ENCODE results near the gene VPS41.

The VPS41 gene

DNA sequence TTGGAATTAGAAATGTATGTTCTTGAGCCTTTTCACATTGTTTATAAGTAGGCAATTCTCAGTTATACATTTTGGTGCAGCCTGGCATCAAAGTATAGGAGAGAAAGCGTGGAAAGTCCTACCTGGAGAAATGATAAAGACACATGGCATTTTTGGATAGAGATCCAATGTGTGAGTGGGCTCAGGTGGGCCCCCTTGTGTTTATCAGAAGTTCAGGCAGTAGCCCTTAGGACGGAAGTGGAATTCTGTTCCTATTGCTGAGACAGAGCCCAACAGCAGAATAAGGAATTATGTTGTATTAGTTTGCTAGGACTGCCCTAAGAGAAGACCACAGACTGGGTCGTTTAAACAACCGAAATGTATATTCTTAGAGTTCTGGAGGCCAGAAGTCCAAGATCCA is 192.6 kb downstream of the VPS41 start:
- DNase-seq, result no peak

DNA sequence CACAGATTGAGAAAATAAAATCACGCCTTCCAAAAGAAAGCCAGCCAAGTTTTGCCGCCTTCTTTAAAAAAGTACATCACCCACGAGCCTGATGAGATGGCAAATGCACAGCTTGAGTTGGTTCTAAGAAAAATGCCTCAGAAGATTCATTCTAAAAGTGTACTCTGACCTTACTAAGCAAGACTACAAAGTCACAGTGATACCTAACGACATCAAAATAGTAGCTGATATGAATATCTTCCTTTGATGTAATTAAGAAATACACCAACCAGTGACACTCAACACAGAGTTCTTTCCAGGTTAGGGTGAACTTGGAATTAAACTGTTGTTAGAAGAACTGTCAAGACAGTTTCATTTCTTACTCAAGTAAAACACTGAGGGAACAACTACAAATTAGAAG is 199.9 kb downstream of the VPS41 start:
- DNase-seq, result no peak

DNA sequence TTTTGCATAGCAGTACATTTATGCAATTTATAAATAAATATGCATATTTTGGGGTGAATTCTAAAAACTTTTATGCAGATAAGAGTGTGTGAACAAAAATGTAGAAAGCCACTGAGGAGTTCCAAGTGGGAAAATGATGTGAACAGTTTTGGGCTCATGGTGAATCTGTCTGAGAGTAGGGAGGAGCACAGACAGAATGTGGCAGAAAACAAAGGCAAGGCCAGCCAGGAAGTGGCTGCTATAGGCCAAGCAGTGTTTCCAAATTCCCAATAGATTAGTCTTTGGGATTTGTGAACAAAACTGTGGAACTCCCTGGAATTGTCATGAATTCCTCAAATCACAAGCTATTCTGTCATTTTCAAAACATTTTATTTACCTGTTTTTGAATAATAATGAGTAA is 204.2 kb downstream of the VPS41 start:
- DNase-seq, result no peak

DNA sequence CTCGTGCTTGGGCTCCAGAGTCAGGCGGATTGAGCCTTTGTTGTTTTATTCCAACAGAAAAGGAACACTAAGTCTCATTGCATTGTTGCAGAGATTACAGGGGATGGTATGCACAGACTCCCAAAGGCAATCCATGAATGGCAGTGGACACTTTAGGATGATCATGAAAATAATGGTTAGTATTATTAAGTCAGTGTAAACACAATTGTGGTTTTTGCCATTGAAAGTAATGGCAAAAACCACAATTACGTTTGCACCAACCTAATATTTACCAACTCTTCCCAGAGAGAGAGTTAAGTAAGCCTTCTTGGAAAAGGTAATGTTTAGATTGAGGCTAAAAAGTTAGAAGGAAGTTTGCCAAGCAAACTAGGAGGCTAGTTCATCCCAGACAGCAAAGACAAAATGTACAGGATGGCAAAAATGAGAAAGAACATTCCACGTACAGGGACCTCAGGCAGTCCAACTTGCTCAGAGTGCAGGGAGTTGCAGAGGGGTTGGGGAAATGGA is 204.9 kb downstream of the VPS41 start:
- DNase-seq, result no peak

DNA sequence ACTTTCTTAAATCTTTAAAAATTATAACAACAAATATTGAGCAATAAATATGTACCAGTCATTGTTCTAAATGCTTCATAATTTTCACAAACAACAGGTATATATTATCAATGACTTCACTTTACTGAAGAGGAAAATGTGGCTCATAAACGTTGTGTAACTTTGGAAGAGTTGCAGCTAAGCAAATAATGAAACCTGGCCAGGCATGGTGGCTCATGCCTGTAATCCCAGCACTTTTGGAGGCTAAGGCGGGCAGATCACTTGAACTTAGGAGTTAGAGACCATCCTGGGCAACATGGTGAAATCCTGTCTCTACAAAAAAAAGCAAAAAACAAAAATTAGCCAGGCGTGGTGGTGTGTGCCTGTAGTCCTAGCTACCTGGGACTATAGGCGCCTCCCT is 205.9 kb downstream of the VPS41 start:
- no peak for DNase-seq

DNA sequence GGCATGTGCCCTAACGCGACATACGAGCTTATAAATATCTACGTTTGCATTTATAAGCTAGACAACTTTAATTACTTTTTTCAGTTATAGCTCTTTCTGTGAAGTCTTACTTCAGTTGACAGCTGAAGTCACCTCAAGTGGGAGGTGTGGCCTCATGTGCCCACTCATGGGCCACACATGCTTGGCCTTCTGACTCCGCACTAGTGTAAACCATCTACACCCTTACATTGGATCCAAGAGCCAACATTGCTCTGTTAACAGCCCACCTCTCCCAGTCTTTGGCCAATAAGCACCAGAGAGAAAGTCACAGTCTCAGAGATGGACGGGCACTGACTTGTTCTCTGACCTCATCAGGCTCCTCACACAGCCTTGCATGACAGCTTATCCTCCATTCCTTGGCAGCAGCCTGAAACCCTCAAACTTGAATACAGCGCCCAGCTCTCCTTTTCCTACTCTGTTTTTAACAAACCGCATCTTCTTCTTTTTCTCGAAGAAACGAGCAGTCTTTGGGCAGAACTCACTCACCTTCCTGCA is 206.9 kb downstream of the VPS41 start:
- no peak for DNase-seq

DNA sequence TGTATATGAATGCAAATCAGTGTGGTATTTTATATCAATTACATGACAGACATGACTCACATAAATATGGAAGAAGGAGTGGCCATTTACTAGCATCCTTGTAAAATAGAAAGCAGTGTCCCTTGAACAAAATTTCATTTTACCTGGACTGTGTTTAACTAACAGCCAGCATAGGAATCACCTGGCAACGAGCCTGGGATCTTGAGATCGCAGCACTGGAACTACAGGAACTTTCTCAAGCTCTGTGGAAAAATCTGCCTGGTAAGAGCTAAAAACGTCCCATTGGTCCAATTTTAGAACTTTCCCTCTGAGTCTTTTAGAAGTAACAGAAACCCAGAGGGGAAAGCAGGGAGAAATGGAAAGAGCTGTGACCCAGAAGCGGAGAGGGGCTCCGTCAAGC is 208.9 kb downstream of the VPS41 start:
- DNase-seq, result no peak

DNA sequence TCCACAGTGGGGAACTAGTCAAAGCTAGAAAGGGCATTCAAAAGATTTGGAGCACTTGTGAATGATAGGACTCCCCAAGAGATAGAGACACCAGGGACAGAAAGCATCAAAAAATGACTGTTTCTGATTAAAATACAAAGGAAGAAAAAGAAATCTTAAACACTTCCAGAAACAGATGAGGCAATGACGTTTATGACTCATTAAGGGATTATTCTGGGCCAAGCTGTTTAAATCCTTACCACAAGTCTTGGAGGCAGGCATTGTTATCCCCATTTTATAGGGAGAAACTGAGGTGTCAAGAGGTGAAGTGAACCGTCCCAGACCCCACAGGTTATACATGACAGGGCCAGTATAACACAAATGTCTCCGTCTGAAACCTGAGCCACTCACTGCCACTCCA is 209.5 kb downstream of the VPS41 start:
- DNase-seq, result no peak

DNA sequence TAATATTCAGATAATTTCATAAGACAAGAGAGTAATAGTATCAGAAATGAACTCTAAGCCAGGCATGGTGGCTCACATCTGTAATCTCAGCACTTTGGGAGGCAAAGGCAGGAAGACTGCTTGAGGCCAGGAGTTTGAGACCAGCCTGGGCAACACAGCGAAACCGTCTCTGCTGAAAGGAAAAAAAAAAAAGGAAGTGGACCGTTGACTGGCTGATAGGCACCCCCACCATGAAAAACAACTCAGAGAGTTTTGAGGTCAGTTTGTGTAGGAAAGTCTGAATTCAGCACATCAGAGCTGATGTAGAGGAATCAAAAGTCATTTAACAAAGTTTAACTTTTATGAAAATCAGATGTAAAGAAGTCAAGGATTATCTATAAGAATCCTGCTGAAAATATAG is 214.7 kb downstream of the VPS41 start:
- no peak for DNase-seq

DNA sequence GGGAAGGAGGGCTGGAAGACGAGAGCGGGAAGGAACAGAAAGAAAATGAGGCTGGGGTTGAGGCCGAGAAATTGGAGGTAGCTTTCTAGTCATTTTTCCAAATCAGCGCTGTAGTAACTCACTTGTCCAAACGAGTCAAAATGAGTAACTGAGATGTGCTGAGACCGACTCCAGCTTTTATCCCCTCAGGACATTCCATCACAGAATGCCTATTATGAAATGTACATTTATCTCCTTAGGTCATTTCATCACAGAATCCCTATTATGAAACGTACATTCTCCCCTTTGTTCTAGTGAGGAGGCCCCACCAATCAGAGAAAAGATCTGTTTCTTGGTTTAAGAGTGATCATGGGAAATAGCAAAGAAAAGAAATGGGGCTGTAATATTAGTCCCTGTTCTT is 222.1 kb downstream of the VPS41 start:
- no peak for DNase-seq

DNA sequence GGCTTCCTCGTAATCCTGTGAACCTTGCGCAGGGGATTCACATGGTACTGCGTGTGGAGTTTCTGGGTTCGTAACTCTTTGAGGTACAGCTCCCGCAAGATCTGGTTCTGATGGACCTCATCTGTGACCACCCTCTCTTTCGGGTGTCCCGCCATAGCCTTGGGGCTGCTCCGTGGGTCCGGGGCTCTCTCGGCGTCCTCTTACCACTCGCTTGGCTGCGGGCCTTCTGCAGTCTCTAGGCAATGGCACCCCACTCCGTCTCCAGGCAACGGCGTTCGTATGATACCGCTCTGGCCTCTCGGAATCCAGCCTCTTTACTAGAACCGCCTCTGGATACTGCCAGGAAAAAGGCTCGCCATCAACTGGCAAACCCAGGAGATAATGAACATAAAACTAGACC is 223.1 kb downstream of the VPS41 start:
- DNase-seq, result no peak

DNA sequence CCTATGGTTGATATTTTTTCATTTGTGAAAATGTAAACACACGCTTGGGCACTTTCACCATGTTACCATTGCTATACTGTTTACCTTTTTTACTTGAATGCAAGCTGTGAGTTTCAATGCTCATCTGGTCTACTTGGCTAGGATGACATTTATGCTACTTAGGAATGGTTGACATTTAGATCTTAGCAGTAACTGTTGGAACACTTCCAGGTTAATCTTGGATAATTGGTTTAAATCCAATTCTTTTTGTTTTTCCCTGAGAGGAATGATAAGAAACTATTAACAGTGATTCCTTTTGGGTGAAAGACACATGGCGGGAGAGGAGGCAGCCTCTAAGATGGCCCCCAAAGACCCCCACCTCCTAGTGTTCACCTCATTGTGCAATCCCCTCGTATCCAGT is 226.4 kb downstream of the VPS41 start:
- DNase-seq, result no peak

DNA sequence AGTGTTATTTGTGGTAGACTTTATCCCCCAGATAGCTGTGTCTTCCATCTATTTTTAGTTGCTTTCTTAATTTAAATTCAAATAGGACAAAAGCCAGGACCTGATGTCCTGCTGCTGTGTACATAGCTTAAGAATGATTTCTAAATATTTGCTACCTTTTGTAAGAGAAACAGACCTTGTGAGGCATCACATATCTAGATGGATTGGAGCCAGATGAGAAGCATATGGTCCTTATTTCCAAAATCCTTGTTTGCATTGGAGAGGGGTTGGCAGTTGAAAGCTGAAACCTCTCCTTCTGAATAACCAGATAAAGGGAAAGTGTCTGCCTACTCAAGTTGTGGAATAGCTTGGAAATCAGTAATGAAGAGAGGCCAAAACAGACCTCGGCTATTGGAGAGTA is 227.1 kb downstream of the VPS41 start:
- no peak for DNase-seq

DNA sequence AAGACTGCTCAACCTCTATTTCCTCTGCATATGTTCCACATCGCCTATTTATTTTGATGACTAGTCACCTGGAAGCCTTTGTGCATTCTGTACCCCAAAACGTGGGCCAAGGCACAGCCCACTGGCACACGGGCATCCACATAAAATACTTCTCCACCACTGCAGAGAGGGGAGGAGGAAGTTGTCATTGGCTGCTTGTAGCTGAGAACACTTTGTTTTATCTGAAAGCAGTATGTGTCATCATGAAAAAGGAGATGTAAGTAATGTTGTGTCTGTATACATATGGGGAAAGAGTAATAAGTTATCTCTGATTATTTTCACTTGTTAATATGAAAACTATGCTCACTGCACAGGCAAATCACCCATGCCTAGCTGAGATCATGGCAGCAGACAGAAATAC is 229.6 kb downstream of the VPS41 start:
- DNase-seq, result no peak

DNA sequence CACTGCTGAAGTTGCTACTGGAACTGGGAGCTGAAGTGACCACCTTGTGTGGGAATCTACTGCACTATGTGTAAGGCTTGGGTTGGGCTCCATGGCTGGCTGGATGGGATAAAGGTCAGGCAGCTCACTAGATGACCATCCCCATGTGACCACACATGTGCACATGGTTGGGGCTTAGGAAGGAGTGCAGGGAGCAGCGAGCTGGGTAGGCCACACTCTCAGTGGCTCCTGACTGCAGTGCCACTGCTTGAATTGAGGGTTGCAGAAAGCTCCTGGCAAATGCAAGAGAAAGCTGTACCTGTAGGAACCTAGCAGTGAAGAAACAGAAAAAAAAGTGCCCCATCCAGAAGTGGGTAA is 230.3 kb downstream of the VPS41 start:
- no peak for DNase-seq

DNA sequence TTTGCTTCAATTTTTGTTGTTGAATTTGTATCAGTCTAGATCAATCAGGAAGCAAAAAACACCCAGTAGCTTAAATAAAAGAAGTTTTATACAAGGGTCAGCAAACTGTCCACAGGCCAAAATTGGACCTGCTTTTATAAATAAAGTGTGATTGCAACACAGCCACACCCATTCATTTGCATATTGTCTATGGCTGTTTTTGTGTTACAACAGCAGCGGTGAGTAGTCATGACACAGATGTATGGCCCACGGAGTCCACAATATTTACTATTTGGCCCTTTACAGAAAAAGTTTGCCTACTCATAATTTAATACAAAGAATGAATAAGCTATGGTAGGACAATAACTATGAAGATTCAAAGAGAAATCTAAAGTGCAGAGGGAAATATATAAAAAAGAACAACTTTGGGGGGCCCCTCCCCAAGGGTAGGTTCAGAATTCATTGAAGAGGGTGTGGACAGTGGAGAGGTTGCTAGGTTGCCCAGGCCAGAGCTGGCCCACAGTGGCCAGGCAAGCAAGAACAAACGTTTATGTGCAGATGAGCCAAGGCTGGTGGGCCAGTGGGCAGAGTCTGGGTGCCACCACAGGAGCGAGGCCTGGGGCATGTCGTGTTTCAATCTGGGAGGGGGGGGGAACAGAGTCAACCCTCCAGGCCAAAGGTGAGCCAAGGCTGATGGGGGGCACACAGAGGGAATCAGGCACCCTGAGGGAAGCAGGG is 230.9 kb downstream of the VPS41 start:
- DNase-seq, result no peak

DNA sequence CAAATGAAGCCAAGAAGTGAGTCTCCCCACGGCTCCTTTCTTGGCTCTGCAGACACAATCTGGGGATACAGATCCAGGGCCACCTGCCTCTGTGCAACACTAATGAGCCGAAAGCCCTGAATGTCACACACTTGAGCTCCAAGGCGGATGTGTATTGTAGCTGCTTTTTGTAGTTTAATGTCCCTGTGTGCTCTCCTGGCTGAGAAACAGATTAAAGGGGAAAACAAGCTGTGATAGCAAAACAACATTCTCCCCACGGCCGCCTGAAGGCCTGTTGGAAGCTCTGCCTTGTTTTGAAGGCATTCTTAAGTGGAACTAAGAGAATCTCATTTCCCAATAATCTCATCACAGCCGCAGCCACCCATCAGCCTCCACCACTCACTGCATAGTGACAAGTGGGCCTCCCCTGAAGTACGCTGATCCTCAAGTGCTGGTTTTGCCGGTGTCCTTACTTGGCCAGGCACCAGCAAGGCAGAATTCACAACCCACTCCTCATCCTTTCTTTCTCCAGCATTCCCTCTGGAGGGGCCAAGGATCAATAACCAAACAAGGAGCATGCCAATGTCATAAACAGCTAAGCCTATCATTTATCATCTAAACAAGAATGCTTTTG is 233.4 kb downstream of the VPS41 start:
- no peak for DNase-seq

DNA sequence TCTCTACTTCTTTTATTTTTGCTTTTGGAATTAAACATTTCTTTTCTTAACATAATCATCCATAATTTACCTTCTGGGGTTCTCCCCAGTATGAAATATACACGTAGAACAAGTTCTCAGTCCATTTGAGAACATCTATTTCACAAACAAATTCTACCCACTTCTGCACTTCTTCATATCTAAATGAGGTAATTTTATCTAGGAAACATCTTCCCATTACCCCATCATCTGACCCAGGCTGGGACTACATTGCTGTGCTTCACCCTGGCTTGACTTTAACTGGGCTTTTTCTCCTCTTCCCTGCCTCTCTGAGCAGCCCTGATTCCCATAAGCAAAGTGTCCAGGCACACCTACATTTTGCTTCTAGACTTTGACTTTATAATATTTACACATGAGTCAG is 234.5 kb downstream of the VPS41 start:
- no peak for DNase-seq

DNA sequence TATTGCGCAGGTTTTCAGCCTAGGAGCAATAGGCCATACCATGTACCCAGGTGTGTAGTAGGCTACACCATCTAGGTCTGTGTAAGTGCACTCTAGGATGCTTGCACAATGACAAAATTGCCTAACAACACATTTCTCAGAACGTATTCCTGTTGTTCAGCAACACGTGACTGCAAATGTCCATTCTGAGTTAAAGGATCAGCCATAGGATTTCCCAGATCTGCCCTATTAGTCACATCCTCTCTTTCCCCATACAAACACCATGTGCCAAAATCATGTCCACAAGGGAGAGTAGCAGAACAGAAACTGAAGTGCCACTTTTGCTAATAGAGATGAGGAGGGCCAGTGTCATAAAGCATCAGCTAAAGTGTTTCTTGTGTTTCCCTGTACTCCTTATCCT is 235.2 kb downstream of the VPS41 start:
- DNase-seq, result no peak
